K562 (cell line): ENCODE results near the gene HNRNPCL1.

Source experiments
- CEBPB ChIP-seq: fragments of 450-650 bp; IDR thresholded peaks from 2 replicates; pipeline ENCODE4 v1.6.1; 2016; ENCODE audit warnings: missing genetic modification characterization, missing compliant biosample characterization
- CTCF ChIP-seq, 3 experiments: IDR thresholded peaks in 2 of 3; conservative IDR thresholded peaks in 1 of 3; 2 replicates each; pipeline ENCODE4 v1.5.1; 2011 to 2012; ENCODE audit warnings: low read length in 3 of 3, mild to moderate bottlenecking in 3 of 3, control low read depth in 2 of 3, improper control_type of control experiment in 1 of 3, inconsistent platforms in 1 of 3, low read depth in 1 of 3, mixed read lengths in 1 of 3, moderate library complexity in 1 of 3; ENCODE audit not compliant: insufficient read depth in 2 of 3
- MAFF ChIP-seq: IDR thresholded peaks from 2 replicates; pipeline ENCODE4 v1.6.1; 2012; ENCODE audit warnings: low read length, improper control_type of control experiment
- MYBL2 ChIP-seq, 2 experiments: fragments of 450-650 bp in 1 of 2; sonication (generic) in 1 of 2; formaldehyde crosslinking in 1 of 2; IDR thresholded peaks; 2 replicates each; pipeline versions ENCODE4 v1.6.1 to v1.8.1; 2017 to 2022; ENCODE audit warnings: borderline replicate concordance in 1 of 2, inconsistent platforms in 1 of 2, low read depth in 1 of 2, mild to moderate bottlenecking in 1 of 2, missing genetic modification reagents in 1 of 2, moderate library complexity in 1 of 2
- ZBTB34 ChIP-seq: fragments of 250-450 bp; sonication (Bioruptor Pico); IDR thresholded peaks from 2 replicates; pipeline ENCODE4 v1.8.0; 2021; ENCODE audit warnings: mild to moderate bottlenecking, moderate library complexity

GRCh38 chr1:12809933-12810332 lies 38.6 kb downstream of the HNRNPCL1 start:
- no peak for TF ChIP-seq CEBPB (tag)
- TF ChIP-seq ZBTB34, result no peak
- no peak for TF ChIP-seq CTCF (IDR thresholded peaks at IDR 0.05 in 2 of 3, conservative IDR thresholded peaks at IDR 0.05 in 1 of 3; ENCODE audit: insufficient read depth in 2 of 3, low read depth in 1 of 3, low read length in 3 of 3)
- TF ChIP-seq MYBL2 (IDR thresholded peaks at IDR 0.05; ENCODE audit: low read depth), result no peak
- TF ChIP-seq MYBL2 (CRISPR knock-in tag; IDR thresholded peaks at IDR 0.05; ENCODE audit: borderline replicate concordance), result no peak
- no peak for TF ChIP-seq MAFF
